ENCODE results near the gene SUGCT.

Gene SUGCT

GRCh38 chr7:40850017-40850416, 715.2 kb downstream of the SUGCT start:
- Histone ChIP-seq H3K9ac (ENCODE audit: low read depth, low read length) (no peak overlapping the region), H3K9me3 (replicated peaks; ENCODE audit: low read length) (no peaks in the 10 kb centered on the region), H3K4me3 (ENCODE audit: low read length) (no peak overlapping the region), H3K4me1 (ENCODE audit: control insufficient read depth, insufficient read depth, low read length) (no peaks in the 10 kb centered on the region), H3K27me3 (ENCODE audit: control insufficient read depth, insufficient read depth, low read length) (no peaks in the 10 kb centered on the region), H3K4me2 (ENCODE audit: low read length) (no peak overlapping the region), H3K36me3 (ENCODE audit: insufficient read depth, low read length) (no peaks in the 10 kb centered on the region)

GRCh38 chr7:40851001-40851400, 716.2 kb downstream of the SUGCT start:
- Histone ChIP-seq H3K27me3 (ENCODE audit: control insufficient read depth, insufficient read depth, low read length) (no peaks in the 10 kb centered on the region), H3K36me3 (ENCODE audit: insufficient read depth, low read length) (no peaks in the 10 kb centered on the region), H3K9me3 (replicated peaks; ENCODE audit: low read length) (no peaks in the 10 kb centered on the region), H3K9ac (ENCODE audit: low read depth, low read length) (no peak overlapping the region), H3K4me1 (ENCODE audit: control insufficient read depth, insufficient read depth, low read length) (no peaks in the 10 kb centered on the region), H3K4me2 (ENCODE audit: low read length) (no peak overlapping the region), H3K4me3 (ENCODE audit: low read length) (no peak overlapping the region)

DNA sequence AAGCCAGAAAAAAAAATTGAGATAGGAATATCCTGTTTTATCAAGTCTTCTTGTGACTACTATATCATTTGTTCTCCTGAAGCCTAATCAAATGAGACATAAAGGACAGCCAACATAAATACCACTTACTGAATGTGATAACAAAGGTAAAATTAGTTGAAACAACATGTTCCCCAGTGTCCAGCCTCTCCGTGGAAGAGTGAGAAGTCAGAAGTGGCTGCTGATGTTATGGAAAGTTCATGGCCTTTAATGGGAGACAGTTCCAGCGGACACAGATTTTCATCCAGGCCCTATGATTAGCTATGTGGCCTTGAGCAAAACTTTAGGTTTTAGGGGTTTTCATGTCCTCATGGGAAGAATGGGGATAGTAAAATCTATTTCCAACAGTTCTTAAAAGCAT, 724.3 kb downstream of the SUGCT start:
- no peaks in the 10 kb centered on the region for H3K4me1 ChIP-seq (ENCODE audit: control insufficient read depth, insufficient read depth, low read length)
- no peaks in the 10 kb centered on the region for H3K9me3 ChIP-seq (replicated peaks; ENCODE audit: low read length)
- H3K9ac ChIP-seq (ENCODE audit: low read depth, low read length): no peak overlapping the region
- H3K27me3 ChIP-seq (ENCODE audit: control insufficient read depth, insufficient read depth, low read length): no peaks in the 10 kb centered on the region
- no peak overlapping the region for H3K4me2 ChIP-seq (ENCODE audit: low read length)
- H3K4me3 ChIP-seq (ENCODE audit: low read length): no peak overlapping the region
- no peaks in the 10 kb centered on the region for H3K36me3 ChIP-seq (ENCODE audit: insufficient read depth, low read length)

DNA sequence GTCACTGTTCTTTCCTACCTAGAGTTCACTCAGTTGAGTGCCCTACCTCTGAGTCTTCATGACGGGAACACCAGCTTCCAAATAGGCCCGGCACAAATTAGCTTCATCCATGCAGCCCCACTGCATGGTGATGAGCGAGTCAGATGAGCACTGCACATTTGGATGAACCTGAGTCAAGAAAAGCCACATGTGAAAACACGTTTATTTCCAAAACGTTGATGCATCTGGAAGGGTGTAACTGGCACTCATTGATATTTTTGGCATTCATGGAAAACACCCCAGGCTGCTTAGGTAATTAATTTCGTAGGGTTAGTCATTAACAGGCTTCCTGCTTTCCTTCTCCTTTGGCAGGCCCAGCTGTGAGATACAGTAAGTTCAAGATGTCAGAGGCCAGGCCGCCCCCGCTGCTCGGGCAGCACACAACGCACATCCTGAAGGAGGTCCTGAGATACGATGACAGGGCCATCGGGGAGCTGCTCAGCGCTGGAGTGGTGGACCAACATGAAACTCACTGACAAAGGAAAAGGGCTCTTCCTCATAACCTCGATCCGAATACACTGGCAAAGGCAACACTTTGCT, 725.2 kb downstream of the SUGCT start:
- Histone ChIP-seq H3K9me3 (replicated peaks; ENCODE audit: low read length) (no peaks in the 10 kb centered on the region), H3K4me3 (ENCODE audit: low read length) (no peak overlapping the region), H3K4me2 (ENCODE audit: low read length) (no peak overlapping the region), H3K9ac (ENCODE audit: low read depth, low read length) (no peak overlapping the region), H3K36me3 (ENCODE audit: insufficient read depth, low read length) (no peaks in the 10 kb centered on the region), H3K27me3 (ENCODE audit: control insufficient read depth, insufficient read depth, low read length) (no peaks in the 10 kb centered on the region), H3K4me1 (ENCODE audit: control insufficient read depth, insufficient read depth, low read length) (no peaks in the 10 kb centered on the region)

GRCh38 chr7:40865441-40866233, 730.8 kb downstream of the SUGCT start:
- H3K4me3 ChIP-seq (ENCODE audit: low read length): no peak overlapping the region
- H3K9ac ChIP-seq (ENCODE audit: low read depth, low read length): no peak overlapping the region
- H3K36me3 ChIP-seq (ENCODE audit: insufficient read depth, low read length): no peaks in the 10 kb centered on the region
- no peaks in the 10 kb centered on the region for H3K4me1 ChIP-seq (ENCODE audit: control insufficient read depth, insufficient read depth, low read length)
- no peaks in the 10 kb centered on the region for H3K27me3 ChIP-seq (ENCODE audit: control insufficient read depth, insufficient read depth, low read length)
- H3K4me2 ChIP-seq (ENCODE audit: low read length): no peak overlapping the region
- H3K9me3 ChIP-seq (replicated peaks; ENCODE audit: low read length): no peaks in the 10 kb centered on the region

DNA sequence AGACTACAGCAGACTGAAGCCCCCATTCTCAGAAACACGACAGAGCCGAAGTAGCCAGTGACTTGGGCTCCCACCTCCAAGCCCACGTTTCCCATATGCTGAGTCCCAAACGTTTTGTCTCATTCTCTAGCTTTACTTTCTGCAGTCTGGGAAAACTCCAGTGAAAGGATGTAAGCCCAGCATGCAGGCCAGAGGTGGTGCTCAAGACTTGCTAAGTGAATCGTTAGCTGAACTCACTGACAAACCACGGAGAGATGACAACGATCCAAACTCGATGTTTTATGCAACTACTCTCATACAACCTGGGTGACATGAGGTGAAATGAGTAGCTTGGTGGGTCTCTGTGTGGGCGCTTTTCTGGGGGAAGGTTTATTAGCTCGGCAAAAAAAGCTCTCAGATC, 731.8 kb downstream of the SUGCT start:
- Histone ChIP-seq H3K4me3 (ENCODE audit: low read length) (no peak overlapping the region), H3K4me1 (ENCODE audit: control insufficient read depth, insufficient read depth, low read length) (no peaks in the 10 kb centered on the region), H3K4me2 (ENCODE audit: low read length) (no peak overlapping the region), H3K9ac (ENCODE audit: low read depth, low read length) (no peak overlapping the region), H3K36me3 (ENCODE audit: insufficient read depth, low read length) (no peaks in the 10 kb centered on the region), H3K9me3 (replicated peaks; ENCODE audit: low read length) (no peaks in the 10 kb centered on the region), H3K27me3 (ENCODE audit: control insufficient read depth, insufficient read depth, low read length) (no peaks in the 10 kb centered on the region)

DNA sequence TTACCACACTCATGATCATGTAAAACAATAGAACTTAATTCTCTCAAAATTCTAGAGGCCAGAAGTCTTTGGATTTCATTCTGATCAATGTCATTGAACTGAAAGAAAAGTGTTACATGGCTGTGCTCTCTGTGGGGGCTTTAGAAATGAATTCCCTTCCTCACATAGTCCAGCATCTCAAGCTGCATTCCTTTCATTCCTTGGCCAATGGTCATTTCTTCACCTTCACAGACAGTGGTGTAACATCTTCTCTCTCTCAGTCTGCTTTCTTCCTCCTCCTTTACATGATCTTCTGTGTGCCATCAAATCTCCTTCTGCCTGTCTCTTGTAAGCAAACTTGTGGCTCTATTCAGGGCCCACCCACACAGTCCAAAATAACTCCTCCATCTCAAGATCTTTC, 735.3 kb downstream of the SUGCT start:
- H3K4me2 ChIP-seq (ENCODE audit: low read length): no peak overlapping the region
- H3K9me3 ChIP-seq (replicated peaks; ENCODE audit: low read length): no peaks in the 10 kb centered on the region
- H3K9ac ChIP-seq (ENCODE audit: low read depth, low read length): no peak overlapping the region
- no peak overlapping the region for H3K4me3 ChIP-seq (ENCODE audit: low read length)
- H3K4me1 ChIP-seq (ENCODE audit: control insufficient read depth, insufficient read depth, low read length): no peaks in the 10 kb centered on the region
- H3K36me3 ChIP-seq (ENCODE audit: insufficient read depth, low read length): no peaks in the 10 kb centered on the region
- no peaks in the 10 kb centered on the region for H3K27me3 ChIP-seq (ENCODE audit: control insufficient read depth, insufficient read depth, low read length)

- H3K4me3 ChIP-seq (ENCODE audit: low read length): no peak overlapping the region
- H3K9me3 ChIP-seq (replicated peaks; ENCODE audit: low read length): no peaks in the 10 kb centered on the region
- no peak overlapping the region for H3K9ac ChIP-seq (ENCODE audit: low read depth, low read length)
- no peaks in the 10 kb centered on the region for H3K27me3 ChIP-seq (ENCODE audit: control insufficient read depth, insufficient read depth, low read length)
- no peak overlapping the region for H3K4me2 ChIP-seq (ENCODE audit: low read length)
- H3K4me1 ChIP-seq (ENCODE audit: control insufficient read depth, insufficient read depth, low read length): no peaks in the 10 kb centered on the region
- no peaks in the 10 kb centered on the region for H3K36me3 ChIP-seq (ENCODE audit: insufficient read depth, low read length)
Measured at GRCh38 chr7:40873248-40873647, 738.4 kb downstream of the SUGCT start.

GRCh38 chr7:40874756-40875155, 740.0 kb downstream of the SUGCT start:
- Histone ChIP-seq H3K9me3 (replicated peaks; ENCODE audit: low read length) (no peaks in the 10 kb centered on the region), H3K27me3 (ENCODE audit: control insufficient read depth, insufficient read depth, low read length) (no peaks in the 10 kb centered on the region), H3K4me3 (ENCODE audit: low read length) (no peak overlapping the region), H3K36me3 (ENCODE audit: insufficient read depth, low read length) (no peaks in the 10 kb centered on the region), H3K9ac (ENCODE audit: low read depth, low read length) (no peak overlapping the region), H3K4me2 (ENCODE audit: low read length) (no peak overlapping the region), H3K4me1 (ENCODE audit: control insufficient read depth, insufficient read depth, low read length) (no peaks in the 10 kb centered on the region)

- no peaks in the 10 kb centered on the region for H3K4me1 ChIP-seq (ENCODE audit: control insufficient read depth, insufficient read depth, low read length)
- H3K4me3 ChIP-seq (ENCODE audit: low read length): no peak overlapping the region
- no peaks in the 10 kb centered on the region for H3K27me3 ChIP-seq (ENCODE audit: control insufficient read depth, insufficient read depth, low read length)
- no peak overlapping the region for H3K9ac ChIP-seq (ENCODE audit: low read depth, low read length)
- no peak overlapping the region for H3K4me2 ChIP-seq (ENCODE audit: low read length)
- no peaks in the 10 kb centered on the region for H3K36me3 ChIP-seq (ENCODE audit: insufficient read depth, low read length)
- no peaks in the 10 kb centered on the region for H3K9me3 ChIP-seq (replicated peaks; ENCODE audit: low read length)
Measured at GRCh38 chr7:40876601-40877000, 741.8 kb downstream of the SUGCT start.

DNA sequence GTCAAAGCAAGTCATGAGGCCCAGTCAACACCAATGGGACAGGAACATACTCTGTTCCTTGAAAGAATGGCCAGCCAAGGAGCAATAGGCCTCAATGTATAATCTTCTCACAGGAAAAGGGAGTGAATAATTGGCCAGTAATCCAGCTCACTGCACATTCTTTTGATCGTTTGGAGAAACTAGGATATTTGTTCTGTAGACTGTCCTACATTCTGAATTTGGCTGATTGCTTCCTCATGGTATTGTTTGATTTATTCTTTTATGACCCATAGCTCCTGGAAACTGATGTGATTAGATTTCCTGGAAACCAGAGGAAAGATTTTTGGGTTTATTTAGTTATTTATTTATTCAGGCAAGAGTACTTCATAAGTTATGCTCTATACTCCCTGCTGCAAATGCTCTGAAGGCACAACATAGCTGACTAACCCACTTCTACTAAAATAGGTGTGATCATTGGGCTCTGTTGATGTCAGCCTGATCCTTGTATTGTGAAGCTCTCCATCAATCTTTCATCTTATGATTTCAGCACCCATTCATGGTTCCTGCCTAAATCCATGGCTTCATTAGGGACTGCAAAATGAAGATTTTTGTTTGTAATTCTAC, 745.2 kb downstream of the SUGCT start:
- Histone ChIP-seq H3K4me3 (ENCODE audit: low read length) (no peak overlapping the region), H3K4me1 (ENCODE audit: control insufficient read depth, insufficient read depth, low read length) (no peaks in the 10 kb centered on the region)

DNA sequence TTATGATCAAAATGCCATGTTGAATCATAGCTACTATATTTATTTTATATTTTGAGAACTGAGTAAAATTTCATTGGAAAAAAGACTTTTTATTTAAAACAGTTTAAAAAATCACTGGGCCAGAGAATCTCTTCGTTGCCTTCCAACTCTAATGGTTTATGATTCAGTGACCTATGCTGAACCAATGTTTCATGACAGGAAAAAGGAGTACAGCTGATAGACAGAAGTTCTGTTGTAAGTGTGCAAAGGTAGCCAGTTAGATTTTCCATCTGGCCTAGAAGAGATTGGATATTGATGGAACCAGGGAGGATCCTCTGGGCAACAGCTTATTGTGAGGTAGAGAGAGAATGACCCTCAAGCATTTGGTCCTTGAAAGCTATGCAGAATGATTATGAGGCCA, 745.8 kb downstream of the SUGCT start:
- Histone ChIP-seq H3K27me3 (ENCODE audit: control insufficient read depth, insufficient read depth, low read length) (no peaks in the 10 kb centered on the region), H3K9me3 (replicated peaks; ENCODE audit: low read length) (no peaks in the 10 kb centered on the region), H3K9ac (ENCODE audit: low read depth, low read length) (no peak overlapping the region), H3K4me3 (ENCODE audit: low read length) (no peak overlapping the region), H3K36me3 (ENCODE audit: insufficient read depth, low read length) (no peaks in the 10 kb centered on the region), H3K4me1 (ENCODE audit: control insufficient read depth, insufficient read depth, low read length) (peaks cover 4% of the 10 kb centered on the region), H3K4me2 (ENCODE audit: low read length) (no peak overlapping the region)

More for the DNA sequence above, 745.2 kb downstream of the SUGCT start:
- Histone ChIP-seq H3K27me3 (ENCODE audit: control insufficient read depth, insufficient read depth, low read length) (no peaks in the 10 kb centered on the region), H3K9ac (ENCODE audit: low read depth, low read length) (no peak overlapping the region), H3K36me3 (ENCODE audit: insufficient read depth, low read length) (no peaks in the 10 kb centered on the region), H3K4me2 (ENCODE audit: low read length) (no peak overlapping the region), H3K9me3 (replicated peaks; ENCODE audit: low read length) (no peaks in the 10 kb centered on the region)

All from skeletal muscle satellite cell (primary cell).